ENCODE data around the gene ACVRL1. TPM values are rescaled to one million over a fixed set of nuclear protein-coding genes. Genes with fewer than 3 reads are reported as not detected.

The ACVRL1 gene
- polyA plus RNA-seq, 1 donor (not counting 4 experiments of a cell fraction or from before 2014, with no cell fraction given) = not detected

- H2AFZ ChIP-seq (ENCODE audit: control insufficient read depth, low read length) = no peak overlapping the region
- TF ChIP-seq EZH2 (IDR thresholded peaks at IDR 0.05; ENCODE audit: low read length) = no peak
- TF ChIP-seq CTCF (optimal IDR thresholded peaks at IDR 0.05 in 1 of 3, IDR thresholded peaks at IDR 0.05 in 1 of 3, conservative IDR thresholded peaks at IDR 0.05 in 1 of 3; ENCODE audit: extremely low read depth in 1 of 3, insufficient read depth in 2 of 3, low read length in 3 of 3) = no peak
- no peaks in the 10 kb centered on the region for H4K20me1 ChIP-seq (ENCODE audit: control insufficient read depth, extremely low read depth, insufficient read depth, low read length)
- dilution Hi-C loops (cut with MboI; ENCODE audit: extremely low pct_ligation_motif_present, low sequenced_read_pairs) = no loop called here
- DNase-seq (ENCODE audit: low read depth, low spot score) (no peak), FAIRE-seq (no peak)
- no peaks in the 10 kb centered on the region for H3K4me1 ChIP-seq (ENCODE audit: control insufficient read depth, extremely low read depth, insufficient read depth, low read length)
- H3K79me2 ChIP-seq (ENCODE audit: control insufficient read depth, insufficient read depth, low read length) = no peaks in the 10 kb centered on the region
- H3K9me3 ChIP-seq (ENCODE audit: control insufficient read depth, low read depth, low read length) = no peaks in the 10 kb centered on the region
- no peak overlapping the region for H3K9ac ChIP-seq (ENCODE audit: control insufficient read depth, extremely low read depth, insufficient read depth, low read length)
- H3K4me3 ChIP-seq (ENCODE audit: control insufficient read depth in 2 of 3, extremely low read depth in 1 of 3, insufficient read depth in 2 of 3, low read depth in 1 of 3, low read length in 3 of 3) = no peak overlapping the region
- peaks cover 80% of the 10 kb centered on the region for H3K27me3 ChIP-seq (ENCODE audit: control insufficient read depth, extremely low read depth, insufficient read depth, low read length)
- H3K27ac ChIP-seq (ENCODE audit: control insufficient read depth, insufficient read depth, low read length) = no peak overlapping the region
- no peaks in the 10 kb centered on the region for H3K36me3 ChIP-seq (ENCODE audit: control insufficient read depth in 2 of 2, extremely low read depth in 1 of 2, insufficient read depth in 2 of 2, low read length in 2 of 2)
- H3K4me2 ChIP-seq (ENCODE audit: control insufficient read depth, extremely low read depth, insufficient read depth, low read depth, low read length) = no peak overlapping the region
- H3K9me1 ChIP-seq (ENCODE audit: control insufficient read depth, extremely low read depth, insufficient read depth, low read length) = no peaks in the 10 kb centered on the region
Observed at GRCh38 chr12:51866762-51867161, 40.5 kb upstream of the ACVRL1 start.

- no peak overlapping the region for H3K4me3 ChIP-seq (ENCODE audit: control insufficient read depth in 2 of 3, extremely low read depth in 1 of 3, insufficient read depth in 2 of 3, low read depth in 1 of 3, low read length in 3 of 3)
- no peaks in the 10 kb centered on the region for H3K36me3 ChIP-seq (ENCODE audit: control insufficient read depth in 2 of 2, extremely low read depth in 1 of 2, insufficient read depth in 2 of 2, low read length in 2 of 2)
- H3K4me2 ChIP-seq (ENCODE audit: control insufficient read depth, extremely low read depth, insufficient read depth, low read depth, low read length) = no peak overlapping the region
- no peaks in the 10 kb centered on the region for H3K9me1 ChIP-seq (ENCODE audit: control insufficient read depth, extremely low read depth, insufficient read depth, low read length)
- H3K27ac ChIP-seq (ENCODE audit: control insufficient read depth, insufficient read depth, low read length) = no peak overlapping the region
- FAIRE-seq (no peak), DNase-seq (ENCODE audit: low read depth, low spot score) (no peak)
- no peaks in the 10 kb centered on the region for H3K9me3 ChIP-seq (ENCODE audit: control insufficient read depth, low read depth, low read length)
- peaks cover 77% of the 10 kb centered on the region for H3K27me3 ChIP-seq (ENCODE audit: control insufficient read depth, extremely low read depth, insufficient read depth, low read length)
- no peaks in the 10 kb centered on the region for H3K4me1 ChIP-seq (ENCODE audit: control insufficient read depth, extremely low read depth, insufficient read depth, low read length)
- no peak overlapping the region for H2AFZ ChIP-seq (ENCODE audit: control insufficient read depth, low read length)
- H4K20me1 ChIP-seq (ENCODE audit: control insufficient read depth, extremely low read depth, insufficient read depth, low read length) = no peaks in the 10 kb centered on the region
- H3K79me2 ChIP-seq (ENCODE audit: control insufficient read depth, insufficient read depth, low read length) = no peaks in the 10 kb centered on the region
- TF ChIP-seq EZH2 (IDR thresholded peaks at IDR 0.05; ENCODE audit: low read length) (no peak), CTCF (optimal IDR thresholded peaks at IDR 0.05 in 1 of 3, IDR thresholded peaks at IDR 0.05 in 1 of 3, conservative IDR thresholded peaks at IDR 0.05 in 1 of 3; ENCODE audit: extremely low read depth in 1 of 3, insufficient read depth in 2 of 3, low read length in 3 of 3) (no peak)
- dilution Hi-C loops (cut with MboI; ENCODE audit: extremely low pct_ligation_motif_present, low sequenced_read_pairs) = no loop called here
- no peak overlapping the region for H3K9ac ChIP-seq (ENCODE audit: control insufficient read depth, extremely low read depth, insufficient read depth, low read length)
Observed at GRCh38 chr12:51867371-51867770, 39.9 kb upstream of the ACVRL1 start.

Data from keratinocyte (primary cell).